Measurements from ENCODE around the gene MS4A15. TPM values are rescaled to one million over a fixed set of nuclear protein-coding genes. Genes with fewer than 3 reads are reported as not detected.

Gene MS4A15
- total and polyA plus RNA-seq, 10 of the 15 experiments (the other 5 are each of a cell fraction or from before 2014, with no cell fraction given) = 0.05 to 0.84 (median 0.45) TPM

- TF ChIP-seq USF2 (IDR thresholded peaks at IDR 0.05; ENCODE audit: borderline replicate concordance, low read depth, low read length) (no peak), JUND (IDR thresholded peaks at IDR 0.05; ENCODE audit: low read depth, low read length) (no peak), ELK1 (IDR thresholded peaks at IDR 0.05; ENCODE audit: low read depth, low read length) (no peak), E4F1 (IDR thresholded peaks at IDR 0.05; ENCODE audit: borderline replicate concordance, partially characterized antibody) (no peak), ATF7 (IDR thresholded peaks at IDR 0.05; ENCODE audit: low read depth) (no peak)
Measured at GRCh38 chr11:60763692-60764369, 7.2 kb downstream of the MS4A15 start (continued).

All from GM12878 (cell line).